HG03354 (cell line): ENCODE measurements around the gene ELOVL1.
"Not testable (repeated sequence)": the region's sequence is repeated elsewhere in the genome, so short reads cannot be mapped to it uniquely, and the experiment has no call there.

Experiments used
- ATAC-seq: cut with Tn5 transposase; IDR thresholded peaks from one replicate; pipeline ENCODE4 v1.9.1; 2021; ENCODE audit warnings: mild to moderate bottlenecking; ENCODE audit not compliant: unreplicated experiment, poor library complexity, severe bottlenecking

The ELOVL1 gene

DNA sequence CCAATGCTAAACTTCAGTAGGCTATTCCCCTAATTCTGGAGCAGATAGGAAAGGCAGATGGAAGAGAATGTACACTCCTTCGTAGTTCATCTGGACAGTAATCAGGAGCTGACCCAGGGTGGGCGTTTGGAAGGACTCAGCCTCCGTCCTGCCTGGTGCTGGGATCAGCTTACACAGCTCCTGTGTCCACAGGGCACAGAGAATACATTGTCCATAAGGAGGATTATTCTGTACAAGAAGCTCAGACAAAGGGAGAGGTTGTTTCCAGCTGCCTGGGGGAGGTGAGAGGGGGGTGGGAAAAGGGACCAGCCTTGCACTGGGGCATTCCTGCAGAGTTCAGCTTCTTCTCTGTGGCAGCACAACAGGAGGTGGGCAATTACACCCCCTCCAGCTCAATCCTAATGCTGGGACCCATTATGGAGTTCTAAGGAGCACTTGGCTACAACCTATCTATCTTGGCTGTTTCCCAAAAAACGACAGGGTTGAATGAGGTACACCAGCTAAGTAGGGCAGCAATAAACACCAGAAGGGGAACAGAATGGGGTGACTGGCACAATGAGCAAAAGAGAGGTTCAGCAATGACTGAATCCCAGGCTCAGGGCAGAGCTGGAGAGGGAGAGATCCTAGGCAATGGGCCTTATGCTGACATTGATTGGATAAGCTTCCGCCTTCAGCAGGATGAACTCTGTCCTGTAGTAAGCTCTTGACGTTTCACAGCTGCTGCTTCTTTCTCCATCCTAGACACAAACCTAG, 14.4 kb upstream of the ELOVL1 start:
- ATAC-seq, result no peak

GRCh38 chr1:43381612-43382011, 13.8 kb upstream of the ELOVL1 start:
- ATAC-seq, result no peak

DNA sequence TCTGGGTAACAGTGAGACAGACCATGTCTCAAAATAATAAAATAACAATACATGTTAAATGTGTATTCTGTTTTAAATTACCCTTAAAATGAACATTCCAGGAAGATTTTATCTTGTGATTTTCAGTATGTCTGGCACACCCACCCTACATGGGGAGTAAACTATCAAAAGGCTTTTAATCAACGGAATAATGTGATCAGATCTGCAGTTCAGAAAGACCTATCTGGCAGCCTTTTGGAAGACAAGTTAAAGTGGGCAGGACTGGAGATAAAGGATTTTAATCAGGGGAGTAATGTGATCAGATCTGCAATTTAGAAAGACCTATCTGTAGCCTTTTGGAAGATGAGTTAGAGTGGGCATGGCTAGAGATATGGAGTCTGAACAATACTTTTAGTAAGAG, 11.7 kb upstream of the ELOVL1 start:
- ATAC-seq, result no peak

- ATAC-seq, result no peak
Observed at GRCh38 chr1:43377831-43378230, 10.0 kb upstream of the ELOVL1 start.

DNA sequence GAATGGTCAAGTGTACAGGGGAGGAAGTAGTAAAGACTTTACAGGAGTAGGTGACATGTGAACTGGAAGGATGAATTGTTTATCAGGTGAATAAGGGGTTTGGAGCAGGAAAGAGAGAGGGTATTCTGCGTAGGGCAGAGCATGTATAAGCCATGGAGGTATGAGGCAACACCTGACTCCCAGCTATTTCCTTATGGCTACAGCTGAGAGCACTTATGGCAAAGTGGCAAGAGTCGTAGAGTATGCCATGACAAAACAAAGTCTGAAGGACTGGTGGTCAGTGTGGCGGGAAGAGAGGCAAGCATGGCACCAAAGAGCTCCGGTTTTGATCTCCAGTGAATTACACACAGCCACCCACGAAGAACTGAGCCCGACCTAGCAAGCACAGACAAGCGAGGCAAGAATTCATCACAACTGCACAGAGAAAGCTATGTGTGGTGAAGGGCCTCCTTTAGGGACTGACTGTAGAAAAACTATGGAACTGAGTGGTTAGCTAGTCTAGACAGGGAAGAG, 9.0 kb upstream of the ELOVL1 start:
- ATAC-seq, result no peak

GRCh38 chr1:43373066-43373940, 5.5 kb upstream of the ELOVL1 start:
- no peak for ATAC-seq

- ATAC-seq, result no peak
Observed at GRCh38 chr1:43372172-43372571, 4.4 kb upstream of the ELOVL1 start.

- ATAC-seq, result no peak
Observed at GRCh38 chr1:43370564-43370963, 2.8 kb upstream of the ELOVL1 start.

DNA sequence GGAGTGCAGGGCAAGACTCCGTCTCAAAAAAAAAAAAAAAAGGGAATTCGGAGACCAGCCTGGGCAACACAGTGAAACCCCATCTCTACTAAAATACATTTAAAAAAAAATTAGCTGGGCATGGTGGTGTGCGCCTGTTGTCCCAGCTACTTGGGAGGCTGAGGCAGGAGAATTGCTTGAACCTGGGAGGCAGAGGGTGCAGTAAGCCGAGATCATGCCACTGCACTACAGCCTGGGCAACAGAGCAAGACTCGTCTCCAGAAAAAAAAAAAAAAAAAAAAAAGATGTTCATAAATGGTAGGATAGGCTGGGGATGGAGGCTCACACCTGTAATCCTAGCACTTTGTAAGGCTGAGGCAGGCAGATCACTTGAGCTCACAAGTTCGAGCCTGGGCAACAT, 2.0 kb upstream of the ELOVL1 start:
- not testable (repeated sequence) for ATAC-seq

DNA sequence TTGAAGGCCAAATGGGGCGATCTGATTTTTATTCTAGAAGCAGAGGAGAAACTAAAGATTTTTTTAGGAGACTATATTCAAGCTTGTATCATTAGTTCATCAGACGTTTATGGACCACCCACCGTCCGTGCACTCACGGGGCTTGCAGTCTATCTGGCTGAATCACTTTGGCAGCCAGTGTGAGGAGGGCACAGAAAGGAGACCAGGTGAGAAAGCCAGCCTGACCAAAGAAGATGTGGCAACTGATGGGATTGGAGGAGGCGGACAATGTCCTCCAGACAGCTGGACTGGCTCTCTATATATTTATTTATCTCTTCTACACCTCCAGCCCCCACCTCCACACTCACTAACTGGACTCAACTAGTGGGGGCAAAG, 822 bp upstream of the ELOVL1 start:
- no peak for ATAC-seq

DNA sequence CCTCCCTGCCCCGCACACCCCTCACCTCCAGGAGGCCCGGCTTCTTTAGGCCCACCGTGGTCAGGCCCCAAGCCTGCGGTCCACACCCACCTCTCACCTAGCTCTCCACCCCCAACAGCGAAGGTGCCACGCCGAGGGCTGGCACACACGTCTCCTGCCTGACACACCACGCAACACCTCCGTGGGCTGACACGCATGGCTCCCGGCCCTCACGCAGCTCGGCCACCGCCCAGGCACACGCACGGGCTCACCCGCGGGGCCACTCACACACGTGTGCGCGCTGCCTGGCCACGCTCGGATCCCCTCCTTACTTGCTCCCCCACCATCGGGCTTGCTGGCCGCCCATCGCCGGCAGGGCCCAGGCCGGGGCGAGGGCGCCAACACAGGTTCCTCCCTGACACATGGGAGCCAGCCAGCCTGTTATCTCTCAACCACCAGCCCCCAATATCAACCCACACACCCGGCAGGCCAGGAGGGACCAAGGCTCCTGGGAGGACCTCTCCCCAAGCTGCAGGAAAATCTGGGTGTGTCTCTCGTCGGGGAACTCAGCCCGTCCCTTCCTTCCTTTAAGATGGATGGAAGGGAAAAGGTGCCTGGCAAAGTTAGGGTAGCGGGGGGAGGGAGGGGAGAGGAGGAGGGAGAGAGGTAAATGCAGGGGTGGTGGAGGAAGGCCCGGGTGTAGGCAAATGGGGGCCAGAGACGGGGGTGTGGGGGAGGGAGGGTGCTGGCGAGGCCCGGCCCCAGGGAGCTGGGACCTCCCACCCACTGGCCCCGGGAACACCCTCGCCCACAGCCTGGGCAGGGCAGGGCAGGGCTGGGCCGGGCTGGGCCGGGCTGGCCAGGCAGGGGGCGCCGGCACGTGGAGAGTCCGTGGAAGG, 546 bp downstream of the ELOVL1 start:
- peak; percentile 47 for ATAC-seq

- ATAC-seq, result no peak
Observed at GRCh38 chr1:43366601-43367025, 1.2 kb downstream of the ELOVL1 start.

- no peak for ATAC-seq
Observed at GRCh38 chr1:43366179-43366578, 1.6 kb downstream of the ELOVL1 start.

DNA sequence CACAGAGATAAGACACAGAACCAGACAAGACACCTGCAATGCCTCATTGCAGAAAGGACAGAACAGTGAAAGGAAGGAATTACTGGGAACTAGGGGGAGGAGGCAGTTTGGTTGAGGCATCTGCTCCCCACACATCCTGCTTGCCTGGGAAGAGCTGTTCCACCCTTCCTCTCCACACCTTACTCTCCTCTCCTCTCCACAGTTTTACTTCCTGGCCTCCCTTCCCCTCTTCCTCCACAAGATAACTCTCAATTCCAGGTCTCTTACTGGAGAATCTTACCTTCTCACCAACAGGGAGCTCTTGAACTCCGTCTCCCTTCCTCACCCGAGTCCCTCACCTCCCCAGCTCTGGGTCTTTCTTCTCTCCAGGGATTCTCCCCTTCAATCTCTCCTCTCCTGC, 2.1 kb downstream of the ELOVL1 start:
- ATAC-seq, result no peak

DNA sequence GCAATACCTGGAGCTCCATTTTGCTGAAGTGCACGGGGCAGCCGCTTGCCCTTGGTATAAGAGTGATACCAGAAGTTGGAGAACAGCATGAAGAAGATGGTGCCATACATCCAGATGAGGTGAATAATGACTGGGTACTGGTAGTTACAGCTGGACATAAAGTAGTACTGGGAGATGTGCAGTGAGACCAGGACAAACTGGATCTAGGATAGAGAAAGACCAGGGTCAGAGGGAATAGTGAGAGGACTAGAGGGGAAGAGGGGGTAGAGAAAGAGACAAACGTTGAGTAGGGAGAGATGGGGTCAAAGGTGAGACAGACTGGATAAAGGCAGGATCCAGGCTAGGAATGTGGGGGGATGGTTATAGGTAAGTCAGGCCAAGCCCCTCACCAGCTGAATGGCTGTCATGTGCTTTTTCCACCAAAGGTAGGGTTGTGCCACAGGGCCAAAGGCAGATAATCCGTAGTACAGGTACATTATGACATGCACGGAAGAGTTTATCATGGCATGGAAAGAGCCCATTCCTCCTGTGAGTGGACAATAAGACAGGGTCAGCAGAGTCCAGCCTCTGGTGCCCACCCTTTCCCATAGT, 3.8 kb downstream of the ELOVL1 start:
- ATAC-seq, result no peak

GRCh38 chr1:43363283-43363934, 4.4 kb downstream of the ELOVL1 start:
- no peak for ATAC-seq

DNA sequence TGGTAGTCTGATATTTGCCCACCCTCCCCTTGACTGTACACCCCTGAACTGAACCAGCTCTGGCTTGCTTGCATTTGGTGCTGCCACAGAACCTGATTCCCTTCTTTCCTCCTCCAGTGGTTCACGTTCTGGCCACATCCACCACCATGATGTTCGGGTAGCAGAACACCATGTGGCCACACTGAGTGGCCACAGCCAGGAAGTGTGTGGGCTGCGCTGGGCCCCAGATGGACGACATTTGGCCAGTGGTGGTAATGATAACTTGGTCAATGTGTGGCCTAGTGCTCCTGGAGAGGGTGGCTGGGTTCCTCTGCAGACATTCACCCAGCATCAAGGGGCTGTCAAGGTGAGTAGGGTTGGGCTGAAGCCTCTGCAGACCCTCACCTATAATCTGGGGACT, 7.2 kb downstream of the ELOVL1 start:
- no peak for ATAC-seq

GRCh38 chr1:43359696-43360095, 8.1 kb downstream of the ELOVL1 start:
- no peak for ATAC-seq
